Uterus (tissue), 2 donors: ENCODE results near the gene LAT.

Experiments used
- POLR2A ChIP-seq, 2 donors: fragments of 450-650 bp; IDR thresholded peaks; one replicate each; pipeline ENCODE4 v1.6.1; 2016; ENCODE audit warnings: antibody characterized with exemption in 2 of 2, mild to moderate bottlenecking in 1 of 2, moderate library complexity in 1 of 2
- TF ChIP-seq, protein P1 (sequence below), 4 experiments: fragments of 200-600 bp in 2 of 4; fragments of 450-650 bp in 2 of 4; sonication (generic) in 2 of 4; IDR thresholded peaks; one replicate each; pipeline ENCODE4 v1.5.1; 2016 to 2019; ENCODE audit warnings: antibody characterized with exemption in 4 of 4, mild to moderate bottlenecking in 2 of 4, moderate library complexity in 1 of 4

DNA sequence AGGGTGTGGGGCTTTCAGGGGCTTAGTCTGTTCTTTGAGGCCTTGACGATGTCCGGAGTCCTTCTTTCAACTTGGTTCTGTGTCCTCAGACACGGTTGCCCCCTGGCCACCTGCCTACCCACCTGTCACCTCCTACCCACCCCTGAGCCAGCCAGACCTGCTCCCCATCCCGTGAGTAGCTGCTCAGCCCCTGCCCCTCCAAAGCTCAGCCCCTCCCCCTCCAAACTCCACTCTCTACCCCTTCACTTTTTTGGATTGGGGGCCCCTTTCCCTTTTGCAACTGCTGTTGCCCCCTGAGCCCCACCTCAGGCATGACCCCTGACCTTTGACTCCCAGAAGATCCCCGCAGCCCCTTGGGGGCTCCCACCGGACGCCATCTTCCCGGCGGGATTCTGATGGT lies 1.2 kb downstream of the LAT start:
- no peak for TF ChIP-seq POLR2A (IDR thresholded peaks at IDR 0.05)
- TF ChIP-seq, protein P1, sequence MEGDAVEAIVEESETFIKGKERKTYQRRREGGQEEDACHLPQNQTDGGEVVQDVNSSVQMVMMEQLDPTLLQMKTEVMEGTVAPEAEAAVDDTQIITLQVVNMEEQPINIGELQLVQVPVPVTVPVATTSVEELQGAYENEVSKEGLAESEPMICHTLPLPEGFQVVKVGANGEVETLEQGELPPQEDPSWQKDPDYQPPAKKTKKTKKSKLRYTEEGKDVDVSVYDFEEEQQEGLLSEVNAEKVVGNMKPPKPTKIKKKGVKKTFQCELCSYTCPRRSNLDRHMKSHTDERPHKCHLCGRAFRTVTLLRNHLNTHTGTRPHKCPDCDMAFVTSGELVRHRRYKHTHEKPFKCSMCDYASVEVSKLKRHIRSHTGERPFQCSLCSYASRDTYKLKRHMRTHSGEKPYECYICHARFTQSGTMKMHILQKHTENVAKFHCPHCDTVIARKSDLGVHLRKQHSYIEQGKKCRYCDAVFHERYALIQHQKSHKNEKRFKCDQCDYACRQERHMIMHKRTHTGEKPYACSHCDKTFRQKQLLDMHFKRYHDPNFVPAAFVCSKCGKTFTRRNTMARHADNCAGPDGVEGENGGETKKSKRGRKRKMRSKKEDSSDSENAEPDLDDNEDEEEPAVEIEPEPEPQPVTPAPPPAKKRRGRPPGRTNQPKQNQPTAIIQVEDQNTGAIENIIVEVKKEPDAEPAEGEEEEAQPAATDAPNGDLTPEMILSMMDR (IDR thresholded peaks at IDR 0.05) = no peak
